TTC549 (cell line): ENCODE measurements around the gene RBPJ.
"Not testable (repeated sequence)": the region's sequence is repeated elsewhere in the genome, so short reads cannot be mapped to it uniquely, and the experiment has no call there.

ENCODE experiments used
- FAIRE-seq: peaks from 2 replicates; lab custom pipeline; 2012; peaks lifted over from hg19 to GRCh38; lab: Jason Lieb, UNC

RBPJ gene

GRCh38 chr4:26342328-26343037 lies 21.7 kb downstream of the RBPJ start:
- no peak for FAIRE-seq

GRCh38 chr4:26343038-26343398 lies 22.2 kb downstream of the RBPJ start:
- no peak for FAIRE-seq

DNA sequence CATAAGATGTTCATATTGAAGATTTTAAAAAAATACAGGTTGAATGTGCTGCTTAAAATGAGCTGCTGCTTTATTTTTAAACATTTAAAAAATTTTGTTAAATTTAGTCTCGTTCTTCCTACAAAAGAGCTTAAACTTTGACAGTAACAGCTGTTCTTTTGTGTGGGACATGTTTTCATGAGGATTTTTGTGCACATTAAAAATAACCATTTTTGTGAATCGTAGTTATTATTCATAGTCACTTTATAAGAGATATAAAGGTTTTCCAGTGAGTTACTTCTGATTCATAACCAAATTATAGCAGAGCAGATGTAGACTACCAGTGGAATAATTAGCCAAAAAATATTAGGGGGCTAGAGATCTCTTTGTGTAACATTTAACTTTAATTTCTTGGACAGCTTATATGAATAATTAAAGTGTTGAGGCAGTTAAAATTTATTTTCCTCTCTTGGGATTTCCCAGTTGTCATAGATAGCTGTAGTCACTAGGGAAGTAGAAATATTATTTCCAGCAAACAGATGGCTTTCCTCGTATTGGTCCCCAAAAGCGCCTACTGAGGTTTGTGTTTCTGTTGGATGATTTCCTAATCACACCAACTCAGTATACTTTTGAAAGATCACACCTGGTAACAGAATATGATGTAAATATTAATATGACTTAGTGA lies 24.2 kb downstream of the RBPJ start:
- FAIRE-seq = no peak

DNA sequence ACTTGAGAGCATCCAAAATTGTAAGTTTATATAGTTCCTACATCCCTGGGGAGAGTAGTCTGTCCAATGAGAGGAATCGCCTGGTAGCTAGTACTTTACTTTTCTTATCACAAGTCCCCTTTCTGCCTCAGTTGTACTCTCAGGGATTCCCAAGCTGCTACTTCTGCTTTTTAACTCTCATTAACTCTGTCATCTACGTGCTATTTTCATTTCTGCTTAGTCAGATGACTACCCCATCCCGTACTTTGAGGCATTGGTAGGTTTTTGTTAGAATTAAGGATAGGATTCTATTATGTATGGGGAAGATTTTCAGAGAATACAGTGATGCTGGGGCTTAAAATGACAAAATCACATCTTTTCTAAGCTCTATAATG lies 24.7 kb downstream of the RBPJ start:
- no peak for FAIRE-seq

DNA sequence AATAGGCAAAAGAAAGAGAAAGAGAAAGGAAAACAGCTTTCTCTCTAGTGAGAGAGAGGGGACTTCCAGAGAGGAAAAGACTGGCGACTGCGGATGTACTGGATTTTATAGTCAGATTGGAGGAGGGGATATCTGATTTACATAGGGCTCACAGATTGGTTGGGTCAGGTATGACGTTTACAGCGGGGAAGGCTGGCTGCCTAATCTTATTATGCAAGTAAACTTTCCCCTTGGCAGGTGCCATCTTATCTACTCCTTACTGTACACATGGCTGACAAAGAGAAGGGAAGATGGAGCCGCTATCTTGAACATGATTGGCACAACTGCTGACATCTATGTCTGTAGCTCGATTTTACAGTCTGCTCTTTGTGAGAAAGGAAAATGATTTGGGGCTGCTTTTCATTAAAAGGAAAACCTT lies 25.4 kb downstream of the RBPJ start:
- FAIRE-seq = no peak

DNA sequence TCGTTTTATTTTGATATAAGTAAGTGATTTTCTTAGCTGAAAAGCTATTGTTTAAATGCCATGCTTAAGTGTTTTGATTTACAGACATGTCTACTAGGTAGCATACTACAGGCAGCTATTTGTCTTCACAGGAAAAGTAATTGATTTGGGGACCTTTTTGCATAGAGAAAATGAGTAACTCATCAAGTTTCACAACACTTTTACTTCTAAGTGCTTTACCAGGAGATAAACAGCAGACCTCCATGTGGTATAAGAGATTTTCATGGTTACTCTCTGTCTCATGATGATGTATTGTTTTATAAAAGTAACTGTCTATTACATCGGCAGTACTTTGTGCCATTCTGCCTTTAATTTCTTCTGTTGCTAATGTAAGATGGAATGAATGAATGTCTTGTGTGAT lies 28.7 kb downstream of the RBPJ start:
- no peak for FAIRE-seq

DNA sequence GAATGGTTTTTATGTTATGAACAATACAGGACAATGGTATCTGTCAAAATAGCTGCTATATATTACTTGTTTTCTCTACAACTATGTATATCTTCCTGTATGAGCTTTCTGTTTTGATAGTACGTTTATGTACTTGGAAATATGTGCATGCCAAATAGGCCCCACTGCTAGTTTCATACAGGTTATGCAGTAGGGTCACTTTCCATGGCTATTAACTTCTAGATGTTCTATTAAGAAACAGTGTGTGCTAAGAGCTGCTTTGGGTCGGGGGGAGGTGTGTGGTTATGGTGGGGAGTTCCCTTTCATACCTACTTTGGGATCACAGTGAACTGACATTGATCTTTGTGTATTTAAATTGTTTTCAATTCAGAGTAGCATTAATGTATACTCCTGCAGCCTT lies 30.9 kb downstream of the RBPJ start:
- FAIRE-seq = no peak

DNA sequence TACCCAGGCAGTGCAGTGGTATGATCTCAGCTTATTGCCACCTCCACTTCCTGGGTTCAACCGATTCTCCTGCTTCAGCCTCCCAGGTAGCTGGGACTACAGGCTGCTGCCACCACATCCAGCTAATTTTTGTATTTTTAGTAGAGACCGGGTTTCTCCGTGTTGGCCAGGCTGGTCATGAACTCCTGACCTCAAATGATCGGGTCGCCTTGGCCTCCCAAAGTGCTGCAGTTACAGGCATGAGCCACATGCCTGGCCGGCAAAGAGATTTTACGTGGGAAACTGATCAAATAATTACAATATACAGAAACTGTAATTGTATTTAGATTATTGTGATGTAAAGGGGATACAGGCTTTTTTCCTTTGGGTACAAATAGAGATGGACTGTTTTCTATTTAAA lies 33.7 kb downstream of the RBPJ start:
- no peak for FAIRE-seq

GRCh38 chr4:26355392-26356052 lies 34.7 kb downstream of the RBPJ start:
- no peak for FAIRE-seq

- no peak for FAIRE-seq
Observed at GRCh38 chr4:26356081-26356501, 35.3 kb downstream of the RBPJ start.

GRCh38 chr4:26359521-26359920 lies 38.7 kb downstream of the RBPJ start:
- not testable (repeated sequence) for FAIRE-seq

DNA sequence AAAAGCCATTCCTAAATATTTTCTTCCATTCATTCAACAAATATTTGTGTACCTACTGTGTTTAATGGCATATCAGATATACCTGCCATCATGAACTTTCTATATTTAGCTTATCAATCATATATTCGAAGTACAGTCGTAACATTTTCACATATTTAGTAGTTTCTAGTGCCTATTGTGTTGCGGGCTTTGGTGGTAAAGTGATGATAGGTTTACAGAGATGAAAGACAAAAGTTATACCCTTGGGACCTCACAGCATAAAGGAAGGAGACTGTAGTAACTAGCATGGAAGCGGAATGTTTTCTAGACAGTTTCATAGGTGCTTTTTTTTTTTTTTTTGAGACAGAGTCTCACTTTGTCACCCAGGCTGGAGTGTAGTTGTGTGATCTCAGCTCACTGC lies 39.5 kb downstream of the RBPJ start:
- FAIRE-seq = no peak

- FAIRE-seq = no peak
Observed at GRCh38 chr4:26360864-26361263, 40.0 kb downstream of the RBPJ start.

DNA sequence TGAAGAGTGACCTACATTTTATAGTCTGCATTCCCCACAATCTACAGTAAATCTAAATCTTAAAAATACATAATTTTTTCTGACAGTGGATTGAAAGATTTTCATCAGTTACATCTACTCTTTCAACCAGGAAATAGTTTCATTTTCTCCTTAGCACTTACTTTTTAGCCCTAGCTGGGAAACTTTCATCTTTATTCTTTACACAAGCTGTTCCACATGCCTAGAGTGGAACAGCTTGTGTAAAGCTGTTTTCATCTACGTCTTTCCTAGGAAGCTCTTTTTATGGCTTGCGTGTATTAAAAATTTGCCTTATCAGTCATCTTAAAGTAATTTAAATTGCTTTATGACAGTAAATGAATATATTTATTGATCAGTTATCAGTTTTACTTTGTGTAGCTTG lies 40.5 kb downstream of the RBPJ start:
- FAIRE-seq = no peak

GRCh38 chr4:26362745-26363439 lies 42.1 kb downstream of the RBPJ start:
- FAIRE-seq = no peak

DNA sequence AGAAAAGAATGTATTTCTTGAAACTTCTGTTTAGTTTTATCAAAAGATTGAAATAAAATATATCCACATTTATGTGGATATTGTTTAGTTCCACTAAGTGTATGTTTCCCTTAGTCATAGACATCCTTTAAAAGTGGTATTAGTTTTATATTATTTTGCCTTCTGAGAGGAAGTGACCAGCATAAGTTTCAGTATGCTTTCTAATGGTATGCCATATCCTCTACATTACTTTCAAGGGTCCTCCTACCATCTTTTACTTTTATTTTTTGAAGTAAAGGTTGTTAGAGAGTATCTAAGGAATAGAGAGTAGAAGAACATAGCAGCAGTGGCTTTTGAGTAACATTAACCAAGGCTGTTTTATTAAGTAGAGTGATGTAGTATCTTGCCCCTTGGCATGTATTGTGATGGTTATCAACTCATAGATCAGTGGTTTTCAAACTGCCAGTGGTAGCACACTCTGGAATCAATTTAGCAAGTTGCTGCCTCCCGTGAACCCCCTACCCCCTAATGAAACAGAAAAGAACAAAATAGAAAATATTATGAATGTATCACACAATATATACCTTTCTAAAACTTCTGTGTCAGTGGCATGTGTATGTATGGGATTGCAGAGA lies 44.8 kb downstream of the RBPJ start:
- FAIRE-seq = no peak

- no peak for FAIRE-seq
Observed at GRCh38 chr4:26367811-26368210, 47.0 kb downstream of the RBPJ start.

DNA sequence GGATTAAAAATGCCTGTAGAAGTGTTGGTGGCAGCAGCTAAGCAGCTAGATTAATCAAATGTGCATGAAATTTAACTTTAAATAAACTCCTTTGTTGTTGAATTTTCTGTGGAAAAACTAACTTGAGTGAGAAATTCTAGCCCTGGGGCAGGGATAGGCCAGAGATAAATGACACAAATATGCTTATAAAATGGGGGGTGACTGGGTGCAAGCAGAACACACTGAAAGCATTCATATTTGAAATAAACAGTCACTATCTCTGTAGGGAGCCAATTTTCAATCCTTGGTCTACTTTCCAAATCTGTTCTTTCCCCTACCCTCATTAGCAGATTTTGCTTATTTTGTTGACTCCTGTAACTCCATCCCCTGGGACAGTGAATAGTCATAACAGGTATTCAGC lies 47.9 kb downstream of the RBPJ start:
- FAIRE-seq = no peak

DNA sequence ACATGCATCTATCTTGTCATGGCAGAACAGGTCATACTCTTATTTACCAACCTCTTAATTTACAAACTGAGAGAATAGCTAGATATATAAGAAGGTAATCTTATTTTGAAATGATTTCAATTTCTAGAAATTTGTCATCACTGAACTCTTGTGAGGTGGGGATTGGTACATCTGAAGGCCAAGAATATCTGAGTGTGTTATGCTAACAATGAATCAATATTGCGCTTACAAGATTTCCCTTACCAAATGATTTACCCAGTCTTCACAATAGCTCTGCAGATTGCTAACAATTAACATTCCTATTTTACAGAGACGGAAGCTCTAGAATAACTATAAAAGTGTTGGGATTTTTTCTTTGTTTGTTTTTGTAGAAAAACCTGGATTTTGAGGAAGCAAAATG lies 48.3 kb downstream of the RBPJ start:
- FAIRE-seq = no peak

GRCh38 chr4:26369581-26369980 lies 48.8 kb downstream of the RBPJ start:
- no peak for FAIRE-seq

GRCh38 chr4:26372076-26372475 lies 51.3 kb downstream of the RBPJ start:
- FAIRE-seq = no peak

DNA sequence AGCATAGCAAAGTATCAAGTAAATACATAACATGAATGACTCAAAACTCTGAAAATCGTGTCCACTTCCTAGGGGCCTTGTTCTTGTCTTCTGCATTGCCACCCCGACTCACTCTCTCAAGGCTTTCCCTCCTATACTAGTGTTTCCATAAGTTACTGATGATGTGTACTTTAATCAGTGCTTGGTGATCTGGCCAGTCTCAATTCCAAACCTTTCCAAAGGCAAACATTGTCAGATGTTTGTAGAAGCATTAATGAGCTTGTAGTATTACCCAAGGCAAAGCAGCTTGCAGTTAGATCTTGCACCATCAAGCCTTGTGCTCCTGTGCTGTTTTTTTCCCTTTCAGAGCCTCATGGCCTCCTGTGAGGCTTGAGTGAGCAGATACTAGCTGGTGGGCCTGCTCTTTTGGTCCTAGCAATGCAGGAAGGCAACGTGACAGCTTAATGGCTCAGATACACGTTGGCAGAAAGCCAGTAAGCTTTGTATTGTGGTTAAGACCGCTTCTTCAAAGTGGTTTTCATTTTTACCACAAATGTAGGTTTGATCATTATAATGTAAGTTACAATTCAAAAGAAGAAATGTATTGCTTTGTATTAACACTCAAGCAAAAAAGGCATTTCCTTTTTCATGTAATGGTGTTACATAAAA lies 51.8 kb downstream of the RBPJ start:
- FAIRE-seq = no peak
